Fibroblast of skin of scalp (primary cell): ENCODE measurements around the gene FBLL1. TPM values are rescaled to one million over a fixed set of nuclear protein-coding genes. Genes with fewer than 3 reads are reported as not detected.
"Not testable (repeated sequence)": the region's sequence is repeated elsewhere in the genome, so short reads cannot be mapped to it uniquely, and the experiment has no call there.

Experiments used
- DNase-seq: peaks from one replicate; pipeline ENCODE4 v3.0.0-alpha.2; 2013
- polyA plus RNA-seq, 2 experiments: library from polyadenylated mRNA; unstranded; fragments of 120-200 nt; gene quantifications; one replicate each; pipeline ENCODE4 v1.2.1, GENCODE V29; 2013; ENCODE audit not compliant: insufficient read length in 2 of 2

The FBLL1 gene
- 1.2 TPM for polyA plus RNA-seq (2013, experiment 1 of 2; ENCODE audit: insufficient read length)
- 0.74 TPM for polyA plus RNA-seq (2013, experiment 2 of 2; ENCODE audit: insufficient read length)

DNA sequence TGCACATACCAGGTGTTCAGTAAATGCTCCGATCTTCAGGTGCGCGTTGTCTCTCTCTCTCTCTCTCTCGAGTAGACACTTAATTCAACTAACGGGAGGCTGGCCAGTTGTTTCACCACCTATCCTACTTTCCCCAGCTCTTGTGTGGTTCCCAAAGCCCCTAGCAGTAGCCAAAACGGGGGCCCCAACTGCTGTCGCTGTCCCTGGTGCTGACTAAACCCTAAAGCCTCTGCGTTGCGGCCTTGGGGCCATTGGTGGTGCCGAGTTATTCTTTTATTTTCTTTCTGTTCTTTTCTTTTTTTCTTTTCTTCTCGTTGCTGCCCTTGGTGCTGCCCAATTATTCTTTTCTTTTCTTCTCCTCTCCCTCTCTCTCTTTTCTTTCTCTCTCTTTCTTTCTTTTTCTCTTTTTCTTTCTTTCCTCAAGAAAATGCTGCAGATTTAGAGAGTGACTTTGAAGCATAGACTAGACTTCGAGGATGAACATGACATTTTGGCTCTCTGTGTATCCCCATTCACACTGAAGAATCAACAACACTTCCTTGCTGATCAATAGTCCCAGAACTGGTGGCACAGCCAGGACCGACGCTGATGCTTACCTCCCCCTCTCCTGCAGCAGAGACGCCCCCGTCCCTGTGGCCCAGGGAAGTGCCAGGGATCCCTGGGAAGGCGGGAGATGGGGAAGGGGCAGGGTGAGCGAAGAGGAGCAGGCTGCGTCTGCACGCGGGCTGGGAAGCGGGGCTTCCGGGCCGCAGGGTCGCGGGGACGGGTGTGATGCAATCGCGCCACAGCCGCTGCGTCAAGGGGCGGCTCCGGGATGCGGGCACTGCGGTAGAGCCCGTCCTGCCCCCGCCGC is at the start of gene FBLL1:
Gene FBLL1 (plus strand): TSS at position 785 of the 853 bp plus-strand sequence. CDS start 200 bp downstream, outside the sequence.
- DNase-seq, result peak; percentile 42

DNA sequence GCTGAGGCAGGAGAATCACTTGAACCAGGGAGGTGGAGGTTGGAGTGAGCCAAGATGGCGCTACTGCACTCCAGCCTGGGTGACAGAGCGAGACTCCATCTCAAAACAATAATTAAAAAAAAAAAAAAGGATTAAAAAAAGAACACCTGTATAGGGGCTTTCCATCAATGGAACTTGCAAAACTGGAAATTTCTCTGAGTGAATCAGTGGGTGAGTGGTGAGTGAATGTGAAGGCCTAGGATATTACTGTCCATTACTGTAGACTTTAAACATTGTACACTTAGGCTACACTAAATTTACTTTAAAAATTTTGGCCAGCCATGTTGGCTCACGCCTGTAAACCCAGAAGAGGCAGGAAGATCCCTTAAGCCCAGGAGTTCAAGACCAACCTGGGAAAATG is 48.5 kb upstream of the FBLL1 start:
- DNase-seq, result no peak

DNA sequence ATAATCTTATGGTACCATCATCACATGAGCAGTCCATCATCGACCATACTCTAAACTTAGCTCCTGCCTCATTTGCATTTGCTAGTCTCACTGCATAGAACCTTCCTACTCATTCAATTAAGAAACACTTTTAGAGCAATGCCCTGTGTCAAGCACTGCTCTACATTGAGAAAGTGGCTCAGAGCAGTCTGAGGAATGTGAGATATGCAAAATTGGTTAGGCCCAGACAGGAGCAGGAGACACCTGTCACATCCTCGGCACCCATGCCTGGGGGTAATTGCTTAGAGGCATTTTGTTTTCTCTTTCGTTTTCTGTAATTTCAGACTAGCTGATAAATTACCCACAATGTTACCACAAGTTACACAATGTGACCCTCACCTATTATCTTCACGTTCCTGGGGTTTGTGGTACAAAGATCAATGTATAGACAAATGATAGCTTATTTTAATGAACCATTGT is 47.7 kb upstream of the FBLL1 start:
- no peak for DNase-seq

DNA sequence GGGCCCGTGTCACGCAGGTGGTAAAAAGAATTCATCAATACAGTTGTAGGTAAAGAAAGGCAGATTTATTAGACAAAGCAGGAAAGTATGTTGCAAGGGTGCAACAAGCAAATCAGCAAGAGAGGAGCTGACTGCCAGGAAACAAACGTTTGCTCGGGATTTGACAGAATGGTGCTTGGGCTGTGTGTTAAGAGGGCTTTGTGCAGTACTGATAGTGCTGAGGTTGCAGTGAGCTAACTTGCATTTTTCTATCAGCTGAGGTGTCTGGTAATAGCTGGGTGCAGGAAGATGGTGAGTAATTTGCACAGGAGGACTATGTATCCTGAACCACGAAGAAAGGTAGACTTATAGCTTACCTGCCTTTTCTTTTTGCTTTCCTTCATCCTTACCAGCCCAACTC is 46.7 kb upstream of the FBLL1 start:
- DNase-seq, result no peak

DNA sequence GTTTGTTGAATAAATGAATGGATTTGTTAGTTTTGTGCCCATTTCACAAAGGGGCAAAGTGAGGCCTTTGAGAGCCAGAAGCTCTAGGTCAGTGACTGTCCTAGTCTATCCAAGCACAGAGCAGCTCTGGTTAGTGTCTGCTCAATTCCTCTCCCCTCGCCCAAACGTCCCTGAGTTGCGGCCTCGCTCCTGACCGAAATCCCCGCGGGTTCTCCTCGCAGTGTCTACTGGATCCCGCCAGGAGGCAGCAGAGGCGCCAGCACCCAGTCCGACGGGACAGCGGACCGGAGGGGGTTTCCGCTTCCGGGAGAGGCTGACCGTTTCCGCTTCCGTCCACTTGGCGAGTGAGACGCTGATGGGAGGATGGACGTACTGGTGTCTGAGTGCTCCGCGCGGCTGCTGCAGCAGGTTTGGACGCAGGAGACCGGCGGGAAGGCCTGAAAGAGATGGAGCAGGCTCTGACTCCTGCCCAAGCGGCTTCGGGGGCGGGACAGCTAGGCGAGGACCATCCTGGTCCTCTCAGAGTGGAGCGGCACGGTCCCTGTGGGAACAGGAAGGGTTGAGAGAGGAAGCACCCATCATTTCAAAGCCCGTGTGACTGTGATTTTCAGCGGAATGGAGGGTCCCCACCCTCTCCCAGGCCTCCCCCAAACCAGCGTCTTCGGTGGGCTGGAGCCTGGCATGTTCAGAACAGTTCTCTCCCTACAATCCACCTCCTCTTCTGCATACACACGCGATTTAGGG is 42.8 kb upstream of the FBLL1 start, which contains the start of gene RARS1:
Gene RARS1 (plus strand): TSS at position 336 of the 744 bp plus-strand sequence. CDS start 28 bp downstream, at position 364.
- DNase-seq, result peak; percentile 93

DNA sequence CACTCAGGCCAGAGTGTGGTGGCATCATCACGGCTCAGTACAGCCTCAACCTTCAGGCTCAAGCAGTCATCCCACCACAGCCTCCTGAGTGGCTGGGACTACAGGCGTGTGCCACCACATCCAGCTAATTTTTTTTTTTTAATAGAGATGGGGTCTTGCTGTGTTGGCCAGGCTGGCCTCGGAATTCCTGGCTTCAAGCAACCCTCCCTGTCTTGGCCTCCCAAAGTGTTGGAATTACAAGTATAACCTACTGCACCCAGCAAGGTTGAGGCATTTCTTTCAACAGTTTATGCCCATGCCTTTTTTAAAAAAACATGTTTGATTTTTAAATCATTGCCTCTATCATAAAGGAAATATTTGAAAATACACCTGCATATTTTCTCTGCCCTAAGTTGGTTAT is 40.0 kb upstream of the FBLL1 start:
- DNase-seq, result no peak

DNA sequence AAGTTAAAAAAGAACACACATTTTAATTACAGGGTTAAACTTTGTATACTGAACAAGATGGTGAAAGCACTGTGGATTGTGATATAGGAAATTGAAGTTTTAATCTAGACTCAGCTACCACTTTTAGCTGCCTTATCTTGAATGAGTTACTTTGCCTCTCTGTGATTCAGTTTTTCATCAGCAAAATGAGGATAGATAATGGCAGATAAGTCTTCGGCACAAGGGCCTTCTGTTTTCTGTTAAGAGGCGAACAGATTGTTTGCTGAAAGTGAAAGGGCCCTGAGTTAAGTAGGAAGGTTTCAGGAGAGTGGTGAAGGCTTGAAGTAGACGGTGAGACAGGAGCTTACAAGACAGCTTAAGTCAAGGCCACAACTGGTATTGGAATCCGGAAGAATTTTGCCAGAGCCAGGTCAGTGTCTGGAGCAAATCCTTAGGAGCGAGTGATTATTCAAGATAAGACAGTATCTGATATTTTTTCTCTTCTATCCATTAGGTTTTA is 35.0 kb upstream of the FBLL1 start:
- no peak for DNase-seq

DNA sequence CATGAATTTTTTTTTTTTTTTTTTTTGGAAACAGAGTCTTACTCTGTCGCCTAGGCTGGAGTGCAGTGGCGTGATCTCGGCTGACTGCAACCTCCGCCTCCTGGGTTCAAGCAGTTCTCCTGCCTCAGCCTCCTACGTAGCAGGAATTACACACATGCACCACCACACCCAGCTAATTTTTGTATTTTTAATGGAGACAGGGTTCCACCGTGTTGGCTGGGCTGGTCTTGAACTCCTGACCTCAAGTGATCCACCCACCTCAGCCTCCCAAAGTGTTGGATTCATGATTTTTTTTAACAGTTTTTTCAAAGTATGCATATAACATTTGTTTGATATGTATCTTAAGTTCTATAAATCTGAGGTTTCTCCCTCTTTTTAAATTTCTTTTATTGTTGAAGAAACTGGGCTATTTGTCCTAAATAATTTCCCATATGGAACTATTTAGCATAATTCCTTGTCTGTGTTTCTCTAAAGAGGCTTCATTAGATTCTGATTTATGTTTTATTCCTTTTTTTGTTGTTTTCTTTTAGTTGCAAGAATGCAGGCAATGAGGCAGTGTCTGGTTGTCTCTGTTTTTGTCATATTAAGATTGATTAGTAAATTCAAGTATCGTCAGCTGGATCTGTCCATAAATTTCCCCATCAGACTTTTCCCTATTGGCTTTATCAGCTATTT is 26.4 kb upstream of the FBLL1 start:
- no peak for DNase-seq

DNA sequence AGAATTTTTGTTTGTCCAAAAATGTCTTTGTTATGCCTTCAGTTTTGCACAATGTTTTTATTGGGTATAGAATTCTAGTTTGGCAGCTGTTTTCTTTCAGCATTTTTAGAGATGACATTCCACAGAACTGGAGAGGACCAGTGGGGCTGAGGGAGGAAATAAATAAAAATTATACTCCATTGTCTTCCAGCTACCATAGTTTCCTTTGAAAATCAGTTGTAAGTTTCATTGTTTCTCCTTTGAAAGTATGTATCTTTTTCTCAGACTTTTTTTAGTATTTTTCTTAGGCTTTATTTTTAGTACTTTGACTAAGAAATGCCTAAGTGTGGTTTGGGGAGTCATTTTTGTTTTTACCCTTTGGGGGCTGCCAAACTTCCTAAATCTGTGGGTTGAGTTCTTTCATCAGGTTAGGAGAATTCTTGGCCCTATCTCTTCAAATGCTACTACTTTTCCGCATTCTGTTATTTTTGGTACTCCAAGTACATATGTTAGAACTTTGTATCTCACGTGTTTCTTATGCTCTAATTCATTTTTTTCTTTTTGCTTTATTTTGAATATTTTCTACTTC is 15.2 kb upstream of the FBLL1 start:
- DNase-seq, result no peak

DNA sequence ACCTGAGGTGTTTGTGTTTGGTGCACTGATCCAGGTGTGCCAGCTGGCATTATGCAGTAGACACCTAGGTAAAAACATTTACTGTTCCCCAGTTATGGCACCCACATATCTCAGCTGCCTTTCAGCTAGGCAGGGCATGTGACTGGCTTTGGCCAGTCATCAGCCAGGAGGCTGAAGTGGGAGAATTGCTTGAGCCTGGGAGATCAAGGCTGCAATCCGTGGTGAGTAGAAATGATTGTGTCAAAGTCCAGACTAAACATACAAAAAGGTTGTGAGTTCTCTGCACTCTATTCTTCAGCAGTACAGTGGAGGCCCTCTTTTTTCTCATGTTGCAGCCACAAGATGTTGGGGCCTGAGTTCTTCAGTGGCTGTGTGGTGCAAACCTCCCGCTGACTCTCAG is 3.2 kb upstream of the FBLL1 start:
- no peak for DNase-seq

DNA sequence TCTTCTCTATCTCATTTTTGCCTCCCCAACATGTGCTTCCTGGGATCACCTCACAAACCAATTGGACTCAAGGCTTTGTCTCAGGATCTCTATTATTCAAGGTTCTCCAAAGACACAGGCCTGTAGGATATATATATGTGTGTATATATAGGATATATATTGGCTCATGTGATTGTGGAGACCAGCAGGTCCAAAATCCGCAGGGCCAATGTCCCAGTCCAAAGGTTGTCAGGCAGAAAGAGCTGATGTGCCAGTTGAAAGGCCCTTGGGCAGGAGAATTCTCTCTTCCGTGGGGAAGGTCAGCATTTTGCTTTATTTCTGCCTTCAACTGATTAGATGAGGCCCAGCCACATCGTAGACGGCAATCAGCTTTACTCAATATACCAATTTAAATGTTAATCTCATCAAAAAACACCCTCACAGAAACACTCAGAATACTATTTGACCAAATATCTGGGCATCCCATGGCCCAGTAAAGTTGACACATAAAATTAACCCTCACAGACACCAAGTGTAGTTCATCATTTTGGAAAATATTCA is 1.3 kb upstream of the FBLL1 start:
- DNase-seq, result no peak

DNA sequence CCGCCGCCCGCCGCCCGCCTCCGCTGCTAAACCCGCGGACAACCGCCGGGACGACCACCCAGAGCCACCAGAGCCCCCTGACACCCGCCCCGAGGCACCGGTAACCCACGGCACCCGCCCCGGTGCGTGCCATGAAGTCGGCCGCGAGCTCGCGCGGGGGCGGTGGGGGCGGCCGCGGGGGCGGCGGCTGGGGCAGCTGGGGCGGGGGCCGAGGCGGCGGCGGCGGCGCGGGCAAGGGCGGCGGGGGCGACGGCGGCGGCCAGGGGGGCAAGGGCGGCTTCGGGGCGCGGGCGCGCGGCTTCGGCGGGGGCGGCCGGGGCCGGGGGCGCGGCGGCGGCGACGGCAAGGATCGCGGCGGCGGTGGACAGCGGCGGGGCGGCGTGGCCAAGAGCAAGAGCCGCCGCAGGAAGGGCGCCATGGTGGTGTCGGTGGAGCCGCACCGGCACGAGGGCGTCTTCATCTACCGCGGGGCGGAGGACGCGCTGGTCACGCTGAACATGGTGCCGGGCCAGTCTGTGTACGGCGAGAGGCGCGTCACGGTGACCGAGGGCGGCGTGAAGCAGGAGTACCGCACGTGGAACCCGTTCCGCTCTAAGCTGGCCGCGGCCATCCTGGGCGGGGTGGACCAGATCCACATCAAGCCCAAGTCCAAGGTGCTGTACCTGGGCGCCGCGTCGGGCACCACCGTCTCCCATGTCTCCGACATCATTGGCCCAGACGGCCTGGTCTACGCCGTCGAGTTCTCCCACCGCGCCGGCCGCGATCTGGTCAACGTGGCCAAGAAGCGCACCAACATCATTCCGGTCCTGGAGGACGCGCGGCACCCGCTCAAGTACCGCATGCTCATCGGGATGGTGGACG is 499 bp downstream of the FBLL1 start:
- DNase-seq, result peak; percentile 13

DNA sequence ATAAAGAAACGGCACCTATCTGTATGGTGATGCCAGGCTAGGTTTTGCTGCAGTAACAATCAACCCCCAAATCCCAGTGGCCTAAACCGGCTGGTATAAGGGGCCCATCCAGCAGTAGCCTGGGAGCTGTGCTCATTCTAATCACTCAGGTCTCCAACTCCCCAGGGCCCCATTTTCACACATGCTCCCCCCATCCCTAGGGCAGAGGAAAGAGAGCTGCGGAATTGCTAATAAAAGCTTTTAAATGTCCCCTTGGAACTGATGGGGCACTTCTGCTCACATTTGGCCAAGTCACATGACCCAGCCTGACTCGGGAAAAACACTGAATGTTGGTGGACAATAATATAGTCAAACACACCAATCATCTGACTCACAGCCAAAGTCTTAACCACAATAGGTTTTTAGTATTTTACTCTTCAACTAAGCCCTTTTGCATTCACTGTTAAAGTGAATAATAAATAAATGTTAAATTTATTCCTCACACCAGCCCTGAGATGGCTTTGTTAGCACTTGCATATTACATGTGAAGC is 1.6 kb downstream of the FBLL1 start:
- DNase-seq, result peak; percentile 15

DNA sequence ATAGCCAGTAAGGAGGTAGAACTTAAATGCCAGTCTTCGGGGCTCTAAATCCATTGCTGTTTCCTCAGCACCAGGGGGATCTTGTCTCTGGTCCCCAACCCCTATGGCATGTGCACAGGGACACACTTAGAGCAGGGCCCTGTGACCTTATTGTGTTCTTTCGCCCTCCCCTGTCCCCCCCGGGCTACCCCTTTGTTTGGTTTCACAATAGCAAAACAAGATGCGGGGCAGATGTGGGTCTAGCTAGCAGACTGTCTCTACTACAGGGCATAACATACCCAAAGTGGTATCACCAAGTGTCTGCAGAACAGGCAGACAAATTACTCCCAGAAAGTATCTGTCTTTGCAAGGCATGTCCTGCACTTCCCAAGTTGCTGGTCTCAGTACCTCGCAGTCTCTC is 2.1 kb downstream of the FBLL1 start:
- no peak for DNase-seq

DNA sequence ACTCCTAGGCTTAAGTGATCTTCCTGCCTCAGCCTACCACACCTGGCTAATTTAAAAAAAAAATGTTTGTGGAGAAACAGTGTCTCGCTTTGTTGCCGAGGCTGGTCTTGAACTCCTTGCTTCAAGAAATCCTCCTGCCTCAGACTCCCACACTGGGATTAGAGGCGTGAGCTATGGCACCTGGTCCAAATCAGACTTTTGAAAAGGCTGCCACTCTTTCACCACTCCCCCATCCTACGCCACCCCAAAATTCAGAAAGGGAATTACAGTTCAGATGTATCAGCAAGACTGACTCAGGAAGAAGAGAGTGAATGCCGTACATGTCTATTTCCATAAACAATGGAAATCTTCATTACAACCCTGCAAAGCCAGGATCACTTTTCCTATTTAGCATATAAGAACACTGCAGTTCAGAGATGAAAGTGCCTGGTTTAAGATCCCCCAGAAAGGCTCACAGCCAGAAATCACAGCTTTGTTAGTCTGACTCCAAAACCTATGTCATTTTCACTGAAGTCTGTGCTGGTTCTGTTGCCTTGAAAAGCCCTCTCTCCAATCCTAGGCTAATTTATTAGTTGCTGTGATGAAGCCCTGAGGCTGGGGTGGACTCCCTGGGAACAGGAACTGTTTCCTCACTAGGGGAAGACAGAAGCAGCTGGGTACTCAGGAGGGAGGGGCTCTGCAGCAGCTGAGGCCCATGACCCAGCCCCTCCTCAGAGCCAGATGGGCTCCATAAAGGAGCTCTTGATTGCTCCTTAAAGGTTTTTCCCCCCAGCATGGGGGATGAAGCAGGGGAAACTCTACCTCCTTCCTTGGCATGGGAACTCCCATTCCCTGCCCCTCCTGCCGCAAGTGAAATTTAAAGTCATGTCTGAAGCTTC is 3.1 kb downstream of the FBLL1 start:
- DNase-seq, result no peak

DNA sequence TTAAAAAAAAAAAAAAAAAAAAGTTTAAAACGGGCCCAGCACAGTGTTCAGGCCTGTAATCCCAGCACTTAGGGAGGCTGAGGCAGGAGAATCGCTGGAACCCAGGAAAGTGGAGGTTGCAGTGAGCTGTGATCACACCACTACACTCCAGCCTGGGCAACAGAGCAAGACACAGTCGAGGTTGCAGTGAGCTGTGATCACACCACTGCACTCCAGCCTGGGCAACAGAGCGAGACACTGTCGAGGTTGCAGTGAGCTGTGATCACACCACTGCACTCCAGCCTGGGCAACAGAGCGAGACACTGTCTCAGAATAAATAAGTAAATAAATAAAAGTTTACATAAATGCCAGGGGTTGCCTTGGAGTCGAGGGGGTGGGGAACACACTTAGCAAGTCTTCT is 5.2 kb downstream of the FBLL1 start:
- not testable (repeated sequence) for DNase-seq

DNA sequence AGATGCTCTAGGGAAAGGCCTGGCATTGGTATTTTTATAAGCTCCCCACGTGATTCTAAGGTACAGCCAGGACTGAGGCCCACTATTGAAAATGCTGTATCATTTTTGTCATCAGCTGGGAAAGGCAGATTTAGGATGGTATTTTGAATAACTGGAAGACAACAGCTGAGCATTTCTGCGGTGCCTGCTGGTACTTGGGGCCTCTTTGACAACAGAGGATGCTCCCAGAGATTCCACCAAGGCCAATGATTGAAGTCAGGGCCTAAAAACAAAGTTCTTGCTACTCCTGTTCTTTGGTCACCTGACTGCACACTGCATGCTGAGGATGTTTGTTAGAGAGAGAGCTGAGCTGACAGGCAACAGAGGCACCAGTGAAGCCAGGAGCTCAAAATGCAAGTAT is 8.1 kb downstream of the FBLL1 start:
- no peak for DNase-seq

DNA sequence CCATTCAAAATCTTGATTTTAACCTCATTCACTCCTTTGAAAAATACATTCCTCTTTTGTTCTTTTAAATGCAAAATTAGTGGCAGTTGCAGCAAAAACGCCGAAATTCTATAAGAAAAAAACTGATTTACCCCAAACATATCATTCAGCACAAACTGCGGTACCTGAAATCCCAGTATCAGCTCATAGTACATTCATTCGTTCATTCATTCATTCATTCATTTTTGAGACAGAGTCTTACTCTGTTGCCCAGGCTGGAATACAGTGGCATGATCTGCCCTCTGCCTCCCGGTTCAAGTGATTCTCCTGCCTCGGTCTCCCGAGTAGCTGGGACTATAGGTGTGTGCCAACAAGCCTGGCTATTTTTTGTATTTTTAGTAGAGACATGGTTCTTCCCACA is 20.4 kb downstream of the FBLL1 start:
- no peak for DNase-seq

DNA sequence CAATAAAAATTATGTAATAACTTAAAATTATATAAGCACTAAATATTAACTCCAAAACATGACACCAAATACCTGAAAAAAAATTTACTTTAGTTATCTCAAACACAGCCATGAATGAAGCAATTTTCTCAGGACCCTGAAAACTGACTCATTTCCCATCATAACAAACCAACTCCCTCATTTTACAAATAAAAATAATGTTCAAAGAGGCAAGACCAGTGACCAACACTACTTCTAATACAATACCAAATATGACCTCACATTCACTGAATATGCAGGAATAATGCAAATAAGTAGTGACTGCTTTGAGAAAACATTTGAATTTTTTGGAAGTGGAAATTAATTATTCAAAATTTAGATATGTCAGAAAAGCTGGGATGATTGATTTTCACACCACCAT is 21.6 kb downstream of the FBLL1 start:
- DNase-seq, result no peak

DNA sequence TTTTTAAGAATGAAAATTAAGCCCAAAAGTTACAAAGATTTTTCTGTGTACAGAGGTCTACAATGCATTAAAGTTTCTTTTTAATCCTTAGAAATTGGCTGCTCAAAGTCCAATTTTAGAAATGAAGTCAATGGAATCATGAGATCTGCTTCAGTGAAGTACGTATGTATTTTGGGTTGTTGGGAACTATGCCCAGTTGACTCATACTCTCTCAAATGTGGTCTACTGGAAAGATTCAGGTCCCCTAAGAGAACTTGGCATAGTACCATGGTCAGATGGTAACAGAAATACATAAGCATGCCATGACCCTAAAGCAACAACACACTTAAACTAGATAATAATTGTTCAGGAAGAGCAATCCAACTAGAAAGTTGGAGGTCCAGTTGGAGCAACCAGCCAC is 23.0 kb downstream of the FBLL1 start:
- peak; percentile 92 for DNase-seq
